ENCODE data around the gene PHACTR1.

- TF ChIP-seq TOX (CRISPR knock-in tag; IDR thresholded peaks at IDR 0.05; ENCODE audit: borderline replicate concordance) = no peak
- TF ChIP-seq ARNTL (CRISPR knock-in tag; IDR thresholded peaks at IDR 0.05; ENCODE audit: borderline replicate concordance, low read depth) = no peak
- TF ChIP-seq ZNF70 (CRISPR knock-in tag; IDR thresholded peaks at IDR 0.05) = no peak
- no peak for TF ChIP-seq ZFP30 (CRISPR knock-in tag; IDR thresholded peaks at IDR 0.05)
- no peak for TF ChIP-seq TSHZ2 (CRISPR knock-in tag; IDR thresholded peaks at IDR 0.05)
- no peak for TF ChIP-seq ESRRG (CRISPR knock-in tag; IDR thresholded peaks at IDR 0.05)
- TF ChIP-seq, protein P1, sequence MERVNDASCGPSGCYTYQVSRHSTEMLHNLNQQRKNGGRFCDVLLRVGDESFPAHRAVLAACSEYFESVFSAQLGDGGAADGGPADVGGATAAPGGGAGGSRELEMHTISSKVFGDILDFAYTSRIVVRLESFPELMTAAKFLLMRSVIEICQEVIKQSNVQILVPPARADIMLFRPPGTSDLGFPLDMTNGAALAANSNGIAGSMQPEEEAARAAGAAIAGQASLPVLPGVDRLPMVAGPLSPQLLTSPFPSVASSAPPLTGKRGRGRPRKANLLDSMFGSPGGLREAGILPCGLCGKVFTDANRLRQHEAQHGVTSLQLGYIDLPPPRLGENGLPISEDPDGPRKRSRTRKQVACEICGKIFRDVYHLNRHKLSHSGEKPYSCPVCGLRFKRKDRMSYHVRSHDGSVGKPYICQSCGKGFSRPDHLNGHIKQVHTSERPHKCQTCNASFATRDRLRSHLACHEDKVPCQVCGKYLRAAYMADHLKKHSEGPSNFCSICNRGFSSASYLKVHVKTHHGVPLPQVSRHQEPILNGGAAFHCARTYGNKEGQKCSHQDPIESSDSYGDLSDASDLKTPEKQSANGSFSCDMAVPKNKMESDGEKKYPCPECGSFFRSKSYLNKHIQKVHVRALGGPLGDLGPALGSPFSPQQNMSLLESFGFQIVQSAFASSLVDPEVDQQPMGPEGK (CRISPR knock-in tag; IDR thresholded peaks at IDR 0.05; ENCODE audit: borderline replicate concordance) = no peak
- TF ChIP-seq PPARA (CRISPR knock-in tag; IDR thresholded peaks at IDR 0.05; ENCODE audit: borderline replicate concordance) = no peak
- TF ChIP-seq POU6F1 (CRISPR knock-in tag; IDR thresholded peaks at IDR 0.05; ENCODE audit: borderline replicate concordance, low read depth) = no peak
- no peak for TF ChIP-seq TCF4 (CRISPR knock-in tag; IDR thresholded peaks at IDR 0.05; ENCODE audit: borderline replicate concordance)
- no peak for TF ChIP-seq OSR1 (CRISPR knock-in tag; IDR thresholded peaks at IDR 0.05)
- TF ChIP-seq CREB5 (CRISPR knock-in tag; IDR thresholded peaks at IDR 0.05; ENCODE audit: low read depth) = no peak
- TF ChIP-seq RARB (CRISPR knock-in tag; IDR thresholded peaks at IDR 0.05) = no peak
These were observed 615.2 kb downstream of the PHACTR1 start for GRCh38 chr6:13331516-13332348.

All from SK-N-SH treated with all-trans-retinoic acid at 6 μM for 48 hours (cell line).